ENCODE measurements around the gene RPS29.

The RPS29 gene

GRCh38 chr14:49559979-49560768 lies 26.0 kb downstream of the RPS29 start:
- Histone ChIP-seq H3K36me3 (ENCODE audit: insufficient read depth, insufficient read length, low read length) (no peaks in the 10 kb centered on the region), H3K4me3 (ENCODE audit: insufficient read length, low read depth) (no peak overlapping the region), H3K9ac (ENCODE audit: insufficient read length, low read depth) (no peak overlapping the region), H3K4me1 (ENCODE audit: insufficient read depth, insufficient read length) (no peaks in the 10 kb centered on the region), H3K9me3 (ENCODE audit: insufficient read depth, low read length) (no peaks in the 10 kb centered on the region), H3K27me3 (ENCODE audit: insufficient read depth, insufficient read length) (no peaks in the 10 kb centered on the region)
- TF ChIP-seq ZNF274 (IDR thresholded peaks at IDR 0.05; ENCODE audit: low read depth, low read length) (no peak), YY1 (IDR thresholded peaks at IDR 0.05; ENCODE audit: insufficient read depth, insufficient read length) (no peak), SUZ12 (IDR thresholded peaks at IDR 0.05; ENCODE audit: extremely low read depth, insufficient read depth, insufficient read length) (no peak)
- DNase-seq (ENCODE audit: low read depth, low spot score): no peak

- no peaks in the 10 kb centered on the region for H3K27me3 ChIP-seq (ENCODE audit: insufficient read depth, insufficient read length)
- peaks cover 4% of the 10 kb centered on the region for H3K4me1 ChIP-seq (ENCODE audit: insufficient read depth, insufficient read length)
- no peaks in the 10 kb centered on the region for H3K9me3 ChIP-seq (ENCODE audit: insufficient read depth, low read length)
- DNase-seq (ENCODE audit: low read depth, low spot score): no peak
- no peaks in the 10 kb centered on the region for H3K36me3 ChIP-seq (ENCODE audit: insufficient read depth, insufficient read length, low read length)
- no peak overlapping the region for H3K9ac ChIP-seq (ENCODE audit: insufficient read length, low read depth)
- no peak overlapping the region for H3K4me3 ChIP-seq (ENCODE audit: insufficient read length, low read depth)
- no peak for TF ChIP-seq YY1 (IDR thresholded peaks at IDR 0.05; ENCODE audit: insufficient read depth, insufficient read length)
These were observed 32.3 kb downstream of the RPS29 start for GRCh38 chr14:49553892-49554291.

- no peak for TF ChIP-seq YY1 (IDR thresholded peaks at IDR 0.05; ENCODE audit: insufficient read depth, insufficient read length)
- no peak for TF ChIP-seq ZNF274 (IDR thresholded peaks at IDR 0.05; ENCODE audit: low read depth, low read length)
- no peak for TF ChIP-seq SUZ12 (IDR thresholded peaks at IDR 0.05; ENCODE audit: extremely low read depth, insufficient read depth, insufficient read length)
- no peak for DNase-seq (ENCODE audit: low read depth, low spot score)
These were observed 33.1 kb downstream of the RPS29 start for GRCh38 chr14:49553106-49553505.

GRCh38 chr14:49551569-49551968 lies 34.6 kb downstream of the RPS29 start:
- no peak overlapping the region for H3K9ac ChIP-seq (ENCODE audit: insufficient read length, low read depth)
- H3K27me3 ChIP-seq (ENCODE audit: insufficient read depth, insufficient read length): no peaks in the 10 kb centered on the region
- H3K4me3 ChIP-seq (ENCODE audit: insufficient read length, low read depth): no peak overlapping the region
- H3K36me3 ChIP-seq (ENCODE audit: insufficient read depth, insufficient read length, low read length): no peaks in the 10 kb centered on the region
- peaks cover 4% of the 10 kb centered on the region for H3K4me1 ChIP-seq (ENCODE audit: insufficient read depth, insufficient read length)
- no peak for TF ChIP-seq SUZ12 (IDR thresholded peaks at IDR 0.05; ENCODE audit: extremely low read depth, insufficient read depth, insufficient read length)
- TF ChIP-seq ZNF274 (IDR thresholded peaks at IDR 0.05; ENCODE audit: low read depth, low read length): no peak
- TF ChIP-seq YY1 (IDR thresholded peaks at IDR 0.05; ENCODE audit: insufficient read depth, insufficient read length): no peak
- no peaks in the 10 kb centered on the region for H3K9me3 ChIP-seq (ENCODE audit: insufficient read depth, low read length)
- DNase-seq (ENCODE audit: low read depth, low spot score): no peak

More at GRCh38 chr14:49553106-49553505, 33.1 kb downstream of the RPS29 start:
- Histone ChIP-seq H3K27me3 (ENCODE audit: insufficient read depth, insufficient read length) (no peaks in the 10 kb centered on the region), H3K4me3 (ENCODE audit: insufficient read length, low read depth) (no peak overlapping the region), H3K36me3 (ENCODE audit: insufficient read depth, insufficient read length, low read length) (no peaks in the 10 kb centered on the region), H3K9me3 (ENCODE audit: insufficient read depth, low read length) (no peaks in the 10 kb centered on the region), H3K4me1 (ENCODE audit: insufficient read depth, insufficient read length) (peaks cover 4% of the 10 kb centered on the region), H3K9ac (ENCODE audit: insufficient read length, low read depth) (no peak overlapping the region)

GRCh38 chr14:49550286-49551184 lies 35.6 kb downstream of the RPS29 start:
- H3K9ac ChIP-seq (ENCODE audit: insufficient read length, low read depth): no peak overlapping the region
- no peak for DNase-seq (ENCODE audit: low read depth, low spot score)

GRCh38 chr14:49549881-49550280 lies 36.3 kb downstream of the RPS29 start:
- DNase-seq (ENCODE audit: low read depth, low spot score): peak; percentile 32
- H3K4me1 ChIP-seq (ENCODE audit: insufficient read depth, insufficient read length): peaks cover 4% of the 10 kb centered on the region
- H3K9me3 ChIP-seq (ENCODE audit: insufficient read depth, low read length): no peaks in the 10 kb centered on the region
- no peak overlapping the region for H3K4me3 ChIP-seq (ENCODE audit: insufficient read length, low read depth)
- no peak for TF ChIP-seq YY1 (IDR thresholded peaks at IDR 0.05; ENCODE audit: insufficient read depth, insufficient read length)
- TF ChIP-seq SUZ12 (IDR thresholded peaks at IDR 0.05; ENCODE audit: extremely low read depth, insufficient read depth, insufficient read length): no peak
- TF ChIP-seq ZNF274 (IDR thresholded peaks at IDR 0.05; ENCODE audit: low read depth, low read length): no peak
- H3K9ac ChIP-seq (ENCODE audit: insufficient read length, low read depth): no peak overlapping the region
- no peaks in the 10 kb centered on the region for H3K36me3 ChIP-seq (ENCODE audit: insufficient read depth, insufficient read length, low read length)
- H3K27me3 ChIP-seq (ENCODE audit: insufficient read depth, insufficient read length): no peaks in the 10 kb centered on the region

More at GRCh38 chr14:49550286-49551184, 35.6 kb downstream of the RPS29 start:
- Histone ChIP-seq H3K4me3 (ENCODE audit: insufficient read length, low read depth) (no peak overlapping the region), H3K36me3 (ENCODE audit: insufficient read depth, insufficient read length, low read length) (no peaks in the 10 kb centered on the region), H3K27me3 (ENCODE audit: insufficient read depth, insufficient read length) (no peaks in the 10 kb centered on the region), H3K9me3 (ENCODE audit: insufficient read depth, low read length) (no peaks in the 10 kb centered on the region), H3K4me1 (ENCODE audit: insufficient read depth, insufficient read length) (peaks cover 4% of the 10 kb centered on the region)
- no peak for TF ChIP-seq YY1 (IDR thresholded peaks at IDR 0.05; ENCODE audit: insufficient read depth, insufficient read length)
- no peak for TF ChIP-seq SUZ12 (IDR thresholded peaks at IDR 0.05; ENCODE audit: extremely low read depth, insufficient read depth, insufficient read length)
- no peak for TF ChIP-seq ZNF274 (IDR thresholded peaks at IDR 0.05; ENCODE audit: low read depth, low read length)

GRCh38 chr14:49549446-49549845 lies 36.7 kb downstream of the RPS29 start:
- Histone ChIP-seq H3K27me3 (ENCODE audit: insufficient read depth, insufficient read length) (no peaks in the 10 kb centered on the region), H3K4me3 (ENCODE audit: insufficient read length, low read depth) (no peak overlapping the region), H3K9ac (ENCODE audit: insufficient read length, low read depth) (no peak overlapping the region), H3K36me3 (ENCODE audit: insufficient read depth, insufficient read length, low read length) (no peaks in the 10 kb centered on the region), H3K4me1 (ENCODE audit: insufficient read depth, insufficient read length) (peaks cover 4% of the 10 kb centered on the region), H3K9me3 (ENCODE audit: insufficient read depth, low read length) (no peaks in the 10 kb centered on the region)
- no peak for DNase-seq (ENCODE audit: low read depth, low spot score)
- no peak for TF ChIP-seq SUZ12 (IDR thresholded peaks at IDR 0.05; ENCODE audit: extremely low read depth, insufficient read depth, insufficient read length)
- no peak for TF ChIP-seq YY1 (IDR thresholded peaks at IDR 0.05; ENCODE audit: insufficient read depth, insufficient read length)
- no peak for TF ChIP-seq ZNF274 (IDR thresholded peaks at IDR 0.05; ENCODE audit: low read depth, low read length)
